NOMO-1 (cell line): ENCODE results near the gene FER1L5.
A peak's percentile ranks its signal among the peaks of the same experiment; 100 is the strongest.
"Not testable (repeated sequence)": the region's sequence is repeated elsewhere in the genome, so short reads cannot be mapped to it uniquely, and the experiment has no call there.

ENCODE experiments used
- DNase-seq, 2 experiments: peaks; one replicate each; lab custom pipeline; 2025; ENCODE audit not compliant: unreplicated experiment in 2 of 2; lab: John Stamatoyannopoulos, UW

The FER1L5 gene

GRCh38 chr2:96633641-96634040 lies 8.9 kb upstream of the FER1L5 start:
- DNase-seq: no peak

DNA sequence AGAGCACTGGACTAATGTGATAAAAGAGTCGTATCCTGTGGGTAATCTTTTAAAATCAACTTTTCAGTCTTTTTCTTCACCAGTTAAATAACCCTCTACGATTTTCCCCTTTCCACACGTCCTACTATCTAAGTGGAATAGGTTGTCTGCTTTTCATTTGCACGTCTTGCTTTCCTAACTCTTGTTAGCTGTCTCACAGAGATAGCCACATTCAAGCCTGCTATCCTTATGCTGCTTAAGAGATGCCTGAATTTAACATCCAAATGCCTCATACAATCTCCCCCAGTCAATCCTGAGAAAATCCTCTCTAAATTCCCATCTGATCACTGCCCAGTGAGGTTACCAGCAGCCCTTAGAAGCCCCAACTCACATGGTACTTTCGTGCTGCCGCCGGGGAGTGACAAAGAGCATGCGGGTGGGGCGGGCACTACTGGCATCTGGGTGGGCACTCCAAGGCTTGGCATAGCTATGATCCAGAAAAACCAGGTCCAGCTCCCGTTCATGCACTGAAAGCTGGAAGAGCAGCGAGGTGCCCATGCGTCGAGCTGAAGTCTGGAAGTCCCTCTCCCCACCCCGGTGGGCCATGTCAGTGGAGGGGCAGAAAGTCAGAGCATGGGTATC lies 5.9 kb upstream of the FER1L5 start:
- DNase-seq: no peak

- DNase-seq: peak; percentile 79 to 85
Observed at GRCh38 chr2:96637385-96638143, 5.0 kb upstream of the FER1L5 start.

DNA sequence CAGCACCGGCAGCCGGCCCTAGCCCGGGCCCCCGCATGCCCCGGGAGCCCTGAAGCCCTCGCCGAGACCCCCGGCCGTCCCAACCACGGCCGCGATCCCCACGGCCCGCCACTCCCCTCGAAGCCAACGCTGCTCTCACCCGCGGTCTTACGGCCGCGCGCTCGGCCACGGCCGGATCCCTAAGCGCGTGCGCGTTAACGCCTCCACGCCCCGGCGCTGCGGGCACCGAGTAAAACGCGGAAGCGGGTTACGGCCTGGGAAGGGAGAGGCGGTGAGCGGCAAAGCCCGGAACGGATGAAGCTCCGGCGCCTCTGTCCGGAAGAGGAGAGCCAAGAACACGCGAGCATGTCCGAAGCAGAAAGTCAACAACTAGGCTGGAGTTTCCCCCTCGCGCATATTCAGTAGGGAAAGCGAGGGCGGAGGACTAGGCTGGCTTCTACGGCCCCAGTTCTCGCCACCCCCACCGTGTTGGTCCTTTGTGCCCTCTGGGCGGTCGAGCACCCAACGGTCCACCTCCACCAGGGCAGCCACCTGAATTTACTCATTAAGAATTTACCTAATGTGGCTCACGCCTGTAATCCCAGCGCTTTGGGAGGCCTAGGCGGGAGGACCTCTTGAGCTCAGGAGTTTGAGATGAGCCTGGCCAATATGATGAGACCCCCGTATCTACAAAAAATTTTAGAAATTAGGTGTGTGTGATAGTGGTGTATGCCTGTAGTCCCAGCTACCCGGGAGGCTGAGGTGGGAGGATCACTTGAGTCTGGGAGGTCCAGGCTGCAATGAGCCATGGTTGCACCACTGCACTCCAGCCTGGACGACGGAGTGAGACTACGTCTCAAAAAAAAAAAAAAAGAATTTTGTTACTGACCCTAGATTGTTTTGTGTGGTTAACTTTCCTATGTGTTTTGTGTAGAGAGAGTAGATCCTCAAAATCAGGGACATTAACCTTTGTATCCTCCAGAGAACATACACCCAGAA lies 4.1 kb upstream of the FER1L5 start, which contains the start of gene KANSL3:
KANSL3 (minus strand) TSS at position 169 of the 978 bp plus-strand sequence. CDS start 1,177 bp downstream, outside the sequence.
- DNase-seq: peak; percentile 90 to 92

GRCh38 chr2:96647681-96648080 lies 5.1 kb downstream of the FER1L5 start:
- no peak for DNase-seq

DNA sequence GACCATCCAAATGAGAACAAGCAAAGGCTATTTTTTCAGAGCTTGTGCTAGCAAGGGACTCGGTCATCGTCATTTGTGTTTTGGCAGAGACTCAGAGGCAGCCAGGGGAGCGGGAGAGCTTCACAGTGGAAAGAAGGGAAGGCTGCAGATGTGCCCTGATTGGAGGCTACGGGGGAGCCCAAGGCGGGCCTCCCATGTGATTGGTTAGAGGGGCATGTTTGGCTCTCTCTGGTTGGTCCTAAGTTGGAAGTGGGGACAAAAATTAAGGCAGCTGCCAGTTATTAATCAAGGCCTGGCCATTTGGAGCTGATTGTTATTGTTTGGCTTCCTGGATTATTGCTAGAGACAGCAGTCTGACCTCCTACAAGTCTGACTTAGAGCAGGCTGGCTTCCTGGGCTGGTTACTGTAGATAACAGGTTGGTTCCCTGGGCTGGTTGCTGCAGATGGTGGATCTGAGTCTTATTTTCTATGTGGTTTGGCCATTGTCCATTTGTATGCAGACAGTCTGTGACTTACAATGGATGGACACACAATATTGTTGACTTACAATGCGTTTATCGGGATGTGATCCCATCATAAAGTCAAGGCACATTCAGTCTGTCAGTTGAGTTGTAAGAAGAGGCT lies 5.9 kb downstream of the FER1L5 start:
- DNase-seq: no peak

DNA sequence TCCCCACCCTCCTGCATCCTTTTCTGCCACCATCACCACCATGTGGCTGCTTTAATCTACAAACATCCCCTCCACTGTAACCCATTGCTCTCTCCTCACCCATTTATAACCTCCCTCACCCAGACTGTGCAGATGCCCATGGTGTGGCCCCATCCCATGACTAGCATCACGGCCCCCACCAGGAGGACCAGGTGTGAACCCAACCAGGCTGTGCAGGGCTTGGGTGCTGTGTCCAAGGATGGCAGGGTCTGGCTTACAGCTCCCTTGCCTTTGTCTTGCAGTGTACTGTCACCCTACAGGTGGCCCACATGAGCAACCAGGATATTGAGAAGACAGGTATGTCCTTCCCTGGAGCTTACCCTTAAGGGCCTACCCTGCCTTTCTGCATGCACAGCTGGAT lies 6.8 kb downstream of the FER1L5 start:
- no peak for DNase-seq

DNA sequence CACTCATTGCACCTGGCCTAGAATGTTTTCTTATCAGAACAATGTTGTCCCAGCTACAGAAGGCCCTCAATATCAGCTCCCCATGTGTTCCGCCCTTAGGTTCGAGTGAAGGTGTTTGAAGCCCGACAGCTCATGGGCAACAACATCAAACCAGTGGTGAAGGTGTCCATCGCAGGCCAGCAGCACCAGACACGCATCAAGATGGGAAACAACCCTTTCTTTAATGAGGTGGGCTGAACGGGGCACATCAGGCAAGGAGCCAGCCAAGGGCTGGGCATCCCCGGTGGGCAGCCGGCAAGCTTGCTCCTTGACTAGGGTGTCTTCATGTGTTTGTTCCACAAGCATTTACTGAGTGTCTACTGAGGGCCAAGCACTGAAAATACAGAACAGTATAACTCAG lies 9.2 kb downstream of the FER1L5 start:
- DNase-seq: no peak

GRCh38 chr2:96654791-96655190 lies 12.2 kb downstream of the FER1L5 start:
- not testable (repeated sequence) for DNase-seq

DNA sequence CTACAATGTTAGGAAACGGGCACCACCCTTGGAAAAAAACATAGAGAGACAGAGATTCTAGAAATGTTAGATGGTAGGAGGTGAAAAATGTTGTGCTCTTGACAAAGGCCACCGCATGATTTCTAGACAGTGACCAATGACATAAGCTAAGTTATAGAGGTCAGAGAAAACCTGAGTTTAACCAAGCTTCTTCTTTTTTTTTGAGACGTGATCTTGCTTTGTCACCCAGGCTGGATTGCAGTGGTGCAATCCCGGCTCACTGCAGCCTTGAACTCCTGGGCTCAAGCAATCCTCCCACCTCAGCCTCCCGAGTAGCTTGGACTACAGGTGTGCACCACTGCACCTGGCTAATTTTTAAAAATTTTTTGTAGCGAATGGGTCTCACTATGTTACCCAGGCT lies 13.0 kb downstream of the FER1L5 start:
- peak; percentile 13 to 47 for DNase-seq

DNA sequence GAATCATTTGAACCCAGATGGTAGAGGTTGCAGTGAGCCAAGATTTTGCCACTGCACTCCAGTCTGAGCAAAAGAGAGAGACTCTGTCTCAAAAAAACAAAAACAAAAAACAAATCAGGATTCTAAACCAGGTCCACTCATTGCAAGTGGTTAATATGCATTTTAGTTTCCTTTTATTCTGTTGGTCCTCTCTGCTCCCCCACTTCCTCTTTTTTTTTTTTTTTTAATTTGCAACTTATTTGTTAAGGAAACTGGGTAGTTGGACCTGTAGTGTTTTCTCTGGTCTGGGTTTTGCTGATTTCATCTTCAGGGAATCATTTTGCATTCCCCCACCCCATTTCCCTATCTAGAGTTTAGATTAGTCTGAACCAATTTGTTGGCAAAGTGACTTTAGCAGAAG lies 14.0 kb downstream of the FER1L5 start:
- DNase-seq: peak; percentile 23 to 54

GRCh38 chr2:96661324-96661723 lies 18.8 kb downstream of the FER1L5 start:
- DNase-seq: no peak

- no peak for DNase-seq
Observed at GRCh38 chr2:96662360-96662759, 19.8 kb downstream of the FER1L5 start.

DNA sequence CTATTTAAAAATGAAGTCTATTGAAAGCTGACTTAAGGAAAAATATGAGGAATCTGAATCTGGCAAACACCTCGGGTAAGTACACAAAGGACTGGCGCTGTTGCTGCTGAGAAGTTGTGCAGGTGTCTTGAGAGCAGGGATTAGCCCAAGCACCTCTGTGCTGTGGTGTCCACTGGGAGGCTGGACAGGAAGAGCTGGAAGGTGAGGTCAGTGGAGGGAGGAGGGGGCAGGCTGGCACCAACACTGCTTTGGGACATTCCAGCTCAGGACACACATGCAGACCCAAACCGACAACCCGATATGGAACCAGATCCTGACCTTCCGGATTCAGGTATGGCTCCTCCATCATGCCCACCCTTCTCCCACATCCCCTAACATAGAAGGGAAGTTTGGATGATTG lies 20.6 kb downstream of the FER1L5 start:
- no peak for DNase-seq

GRCh38 chr2:96663829-96664228 lies 21.3 kb downstream of the FER1L5 start:
- DNase-seq: no peak

GRCh38 chr2:96664366-96664925 lies 21.9 kb downstream of the FER1L5 start:
- no peak for DNase-seq

GRCh38 chr2:96665083-96665569 lies 22.6 kb downstream of the FER1L5 start:
- peak; percentile 80 to 91 for DNase-seq

DNA sequence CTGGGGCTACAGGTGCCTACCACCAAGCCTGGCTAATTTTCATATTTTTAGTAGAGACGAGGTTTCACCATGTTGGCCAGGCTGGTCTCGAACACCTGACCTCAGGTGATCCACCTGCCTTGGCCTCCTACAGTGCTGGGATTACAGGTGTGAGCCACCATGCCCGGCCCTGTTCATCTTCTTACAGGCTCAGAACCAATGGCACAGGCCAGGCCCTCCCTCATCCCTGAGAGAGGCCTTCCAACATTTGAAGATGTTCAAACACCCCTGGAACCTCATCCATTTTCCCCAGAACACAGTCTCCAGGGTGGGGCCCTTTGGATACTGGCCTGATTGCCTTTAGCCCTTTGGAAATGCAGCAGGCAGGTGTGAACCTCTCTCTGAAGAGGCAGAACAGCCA lies 23.2 kb downstream of the FER1L5 start:
- DNase-seq: not testable (repeated sequence)

DNA sequence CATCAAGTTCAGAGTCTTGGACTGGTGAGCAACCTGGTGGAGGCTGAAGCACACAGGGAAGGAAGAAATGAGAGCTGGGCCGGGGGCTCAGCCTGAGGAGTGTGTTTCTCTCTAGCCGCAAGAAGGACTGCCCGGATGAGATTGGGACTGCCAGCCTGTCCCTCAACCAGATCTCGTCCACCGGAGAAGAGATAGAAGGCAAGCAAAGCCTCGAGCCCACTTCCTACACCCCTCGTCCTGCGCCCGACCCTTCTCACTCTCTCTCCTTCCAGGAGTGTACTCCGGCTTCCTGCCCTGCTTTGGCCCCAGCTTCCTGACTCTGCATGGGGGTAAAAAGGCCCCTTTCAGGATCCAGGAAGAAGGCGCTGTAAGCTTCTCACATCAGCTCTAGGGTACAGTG lies 26.2 kb downstream of the FER1L5 start:
- DNase-seq: no peak

GRCh38 chr2:96669539-96670215 lies 27.1 kb downstream of the FER1L5 start:
- DNase-seq: no peak
